Panc1 (cell line): ENCODE data around the gene BPGM. TPM values are rescaled to one million over a fixed set of nuclear protein-coding genes. Genes with fewer than 3 reads are reported as not detected.

Experiments
- ATAC-seq: fragments of 200-7000 bp; cut with Tn5 transposase; 2 replicates; pipeline ENCODE4 v1.9.1; 2020; ENCODE audit warnings: mild to moderate bottlenecking, moderate library complexity
- BruUV-seq: library from RNA; stranded (reverse); fragments of 400-500 nt; replicated peaks from 2 replicates; lab custom pipeline; 2021; lab: Mats Ljungman, UMichigan
- CTCF ChIA-PET: fragments of 300-600 bp; sonication (Branson Sonifier 250); formaldehyde crosslinking; loops from one replicate; lab custom pipeline; 2022; ENCODE audit warnings: antibody characterized with exemption; lab: Charles Lee
- POLR2A ChIA-PET: fragments of 300-600 bp; sonication (Branson Sonifier 250); formaldehyde crosslinking; loops from one replicate; lab custom pipeline; 2022; ENCODE audit warnings: antibody characterized with exemption; lab: Charles Lee
- DNase-seq: peaks from one replicate; pipeline ENCODE4 v3.0.0-alpha.2; 2010; ENCODE audit warnings: low read depth, low spot score
- H3K27ac ChIP-seq: 2 replicates; pipeline ENCODE4 v1.5.1; 2011; ENCODE audit warnings: mild to moderate bottlenecking, low read length, inconsistent platforms
- H3K27me3 ChIP-seq: fragments of 200-500 bp; sonication (Bioruptor generic); 2 replicates; pipeline ENCODE4 v1.6.0; 2014; ENCODE audit warnings: low read length, inconsistent platforms; ENCODE audit not compliant: control insufficient read depth, insufficient read depth
- H3K36me3 ChIP-seq: fragments of 200-500 bp; sonication (Bioruptor generic); 2 replicates; pipeline ENCODE4 v1.5.1; 2014; ENCODE audit warnings: inconsistent platforms, mild to moderate bottlenecking, low read length, moderate library complexity; ENCODE audit not compliant: control insufficient read depth, insufficient read depth
- H3K4me1 ChIP-seq: 2 replicates; pipeline ENCODE4 v1.5.1; 2011; ENCODE audit warnings: inconsistent platforms, mild to moderate bottlenecking, low read length, moderate library complexity; ENCODE audit not compliant: control insufficient read depth, insufficient read depth
- H3K4me3 ChIP-seq, 2 experiments: 2 replicates each; pipeline ENCODE4 v1.5.1; 2011 to 2012; ENCODE audit warnings: low read depth in 2 of 2, low read length in 2 of 2, mild to moderate bottlenecking in 2 of 2, inconsistent platforms in 1 of 2, moderate library complexity in 1 of 2
- H3K9me3 ChIP-seq: fragments of 200-500 bp; sonication (Bioruptor generic); 2 replicates; pipeline ENCODE4 v1.5.1; 2014; ENCODE audit warnings: low read depth, mild to moderate bottlenecking, inconsistent platforms, low read length, moderate library complexity; ENCODE audit not compliant: control insufficient read depth, insufficient read depth
- CTCF ChIP-seq: fragments of 450-650 bp; IDR thresholded peaks from 2 replicates; pipeline ENCODE4 v1.5.1; 2017; ENCODE audit warnings: mild to moderate bottlenecking
- POLR2AphosphoS5 ChIP-seq: IDR thresholded peaks from 2 replicates; pipeline ENCODE4 v1.6.1; 2012; ENCODE audit warnings: mild to moderate bottlenecking, low read depth, low read length, moderate library complexity
- REST ChIP-seq, 2 experiments: IDR thresholded peaks; 2 replicates each; pipeline ENCODE4 v1.6.1; 2011 to 2012; ENCODE audit warnings: low read depth in 2 of 2, control low read depth in 1 of 2, low read length in 1 of 2, mild to moderate bottlenecking in 1 of 2, moderate library complexity in 1 of 2; ENCODE audit not compliant: insufficient read depth in 1 of 2
- SIN3A ChIP-seq: IDR thresholded peaks from 2 replicates; pipeline ENCODE4 v1.6.1; 2012; ENCODE audit warnings: low read depth, mild to moderate bottlenecking, low read length, moderate library complexity, borderline replicate concordance; ENCODE audit not compliant: insufficient read depth
- TCF7L2 ChIP-seq: IDR thresholded peaks from 2 replicates; pipeline ENCODE4 v1.6.1; 2011; ENCODE audit warnings: mild to moderate bottlenecking, low read depth, low read length, inconsistent platforms
- in situ Hi-C: cut with HindIII; loops from 2 replicates; pipeline ENCODE4 v1.10.0; 2016; ENCODE audit warnings: low sequenced_read_pairs, low pct_unique_long_range_greater_than_20kb
- intact Hi-C: fragments of 100-400 bp; cut with micrococcal nuclease; formaldehyde crosslinking; loops from one replicate; pipeline ENCODE4 v1.10.0; 2022; ENCODE audit not compliant: unreplicated experiment
- total RNA-seq: library from RNA; stranded (reverse); gene quantifications from one replicate; pipeline ENCODE4 v1.2.1, GENCODE V29; 2021; ENCODE audit not compliant: unreplicated experiment

Gene BPGM
- total RNA-seq, 1 experiment from 2014 or later, result 10.7 TPM

GRCh38 chr7:134690016-134690415 lies 43.4 kb downstream of the BPGM start:
- Histone ChIP-seq H3K27ac (no peak overlapping the region), H3K27me3 (no peaks in the 10 kb centered on the region), H3K9me3 (no peaks in the 10 kb centered on the region), H3K36me3 (no peaks in the 10 kb centered on the region), H3K4me1 (no peaks in the 10 kb centered on the region), H3K4me3 (peak overlapping the region in 1 of 2 experiments; percentile 25; a peak in 1 of 4 replicates)
- no TSS peak for BruUV-seq
- in situ Hi-C loops (no loop called here), intact Hi-C loops (no loop called here)
- DNase-seq (no peak), ATAC-seq (0 out of 2 replicates have a peak, but pooled peaks have one; percentile 48)
- ChIA-PET POLR2A (no interaction called here), CTCF (interaction anchor here (0.5 kb wide), 1 partner anchor 237 kb away, joined by 4 read pairs; no protein-coding TSS in a partner anchor)
- TF ChIP-seq SIN3A, result no peak
- peak; percentile 23; the same call in 1 of the 2 replicates for TF ChIP-seq CTCF
- no peak for TF ChIP-seq POLR2AphosphoS5

GRCh38 chr7:134690614-134691504 lies 44.2 kb downstream of the BPGM start:
- CTCF ChIA-PET, result no interaction called here
- POLR2A ChIA-PET, result no interaction called here
- no TSS peak for BruUV-seq
- Histone ChIP-seq H3K27ac (no peak overlapping the region), H3K36me3 (no peaks in the 10 kb centered on the region), H3K9me3 (no peaks in the 10 kb centered on the region), H3K4me3 (no peak overlapping the region), H3K27me3 (no peaks in the 10 kb centered on the region), H3K4me1 (no peaks in the 10 kb centered on the region)
- ATAC-seq, result no peak
- intact Hi-C loops (no loop called here), in situ Hi-C loops (no loop called here)
- DNase-seq, result no peak
- no peak for TF ChIP-seq REST (IDR thresholded peaks at IDR 0.05; ENCODE audit: insufficient read depth in 1 of 2, low read depth in 2 of 2, low read length in 1 of 2)
- no peak for TF ChIP-seq SIN3A
- no peak for TF ChIP-seq POLR2AphosphoS5
- no peak for TF ChIP-seq CTCF
- TF ChIP-seq TCF7L2, result no peak
